GM18526 (cell line): ENCODE data around the gene PNPLA3.

ENCODE experiments used
- POLR2A ChIP-seq: IDR thresholded peaks from 3 replicates; pipeline ENCODE4 v1.6.1; 2011; ENCODE audit not compliant: insufficient read length; ENCODE audit errors: extremely low read depth

The PNPLA3 gene

GRCh38 chr22:43885319-43885671 lies 38.3 kb upstream of the PNPLA3 start:
- TF ChIP-seq POLR2A = no peak

DNA sequence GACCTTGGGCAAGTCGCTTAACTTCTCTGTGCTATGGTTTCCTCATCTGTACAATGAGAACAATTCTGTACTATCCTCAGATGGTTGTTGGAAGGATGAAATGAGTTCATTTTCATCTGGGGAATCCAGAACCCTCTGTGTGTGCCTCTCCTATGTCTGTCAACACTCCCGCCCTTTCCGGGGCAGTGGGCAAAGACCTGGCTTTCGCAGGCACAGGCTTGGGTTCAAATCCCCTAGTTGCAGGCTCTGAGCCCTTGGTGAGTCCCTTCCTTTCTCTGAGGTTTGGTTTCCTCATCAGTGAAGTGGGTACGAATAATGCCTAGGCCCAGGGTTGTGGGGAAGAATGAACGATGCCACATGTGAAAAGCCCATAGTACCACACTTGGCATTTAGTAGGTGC lies 37.8 kb upstream of the PNPLA3 start:
- no peak for TF ChIP-seq POLR2A

DNA sequence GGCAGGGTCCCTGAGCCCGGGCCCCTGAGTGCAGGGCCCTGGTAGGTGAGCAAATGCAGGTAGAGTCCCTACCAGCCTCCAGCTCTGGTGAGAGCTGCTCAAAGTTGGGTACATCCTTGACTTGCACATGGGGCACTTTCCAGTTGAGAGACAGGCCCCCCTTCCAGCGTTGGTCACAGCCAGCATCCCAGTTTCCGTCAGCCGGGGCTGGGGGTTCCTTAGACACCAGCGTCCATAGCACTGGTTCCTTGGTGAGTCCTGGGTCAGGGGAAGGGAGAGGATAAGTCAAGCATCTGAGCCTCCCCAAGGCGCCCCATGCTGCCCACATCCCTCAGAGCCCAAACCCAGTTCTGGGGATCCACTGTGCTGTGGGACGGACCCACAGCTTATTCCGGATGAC lies 37.4 kb upstream of the PNPLA3 start:
- TF ChIP-seq POLR2A = no peak

- TF ChIP-seq POLR2A = no peak
These were observed 36.2 kb upstream of the PNPLA3 start for GRCh38 chr22:43887391-43887790.

DNA sequence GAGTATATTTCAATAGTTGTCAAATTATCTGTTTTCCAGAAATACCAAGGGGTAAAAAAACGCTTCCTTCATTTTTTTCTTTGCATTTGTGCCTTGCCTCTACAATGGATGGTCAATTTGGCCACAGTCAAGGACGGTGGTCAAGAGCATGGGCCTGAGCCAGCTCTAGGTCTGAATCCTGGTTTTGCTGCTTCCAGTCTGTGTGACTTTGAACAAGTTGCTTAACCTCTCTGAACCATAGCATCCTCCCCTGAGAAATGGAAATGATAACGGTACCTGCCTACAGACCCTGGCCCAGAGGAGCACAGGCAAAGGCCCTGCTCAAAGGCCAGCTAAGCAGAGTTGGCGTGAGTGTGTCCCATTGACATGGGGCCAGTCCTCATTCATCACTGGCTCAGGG lies 34.9 kb upstream of the PNPLA3 start:
- no peak for TF ChIP-seq POLR2A

GRCh38 chr22:43889201-43889859 lies 34.3 kb upstream of the PNPLA3 start:
- TF ChIP-seq POLR2A = no peak

GRCh38 chr22:43889860-43890253 lies 33.7 kb upstream of the PNPLA3 start:
- TF ChIP-seq POLR2A = no peak

DNA sequence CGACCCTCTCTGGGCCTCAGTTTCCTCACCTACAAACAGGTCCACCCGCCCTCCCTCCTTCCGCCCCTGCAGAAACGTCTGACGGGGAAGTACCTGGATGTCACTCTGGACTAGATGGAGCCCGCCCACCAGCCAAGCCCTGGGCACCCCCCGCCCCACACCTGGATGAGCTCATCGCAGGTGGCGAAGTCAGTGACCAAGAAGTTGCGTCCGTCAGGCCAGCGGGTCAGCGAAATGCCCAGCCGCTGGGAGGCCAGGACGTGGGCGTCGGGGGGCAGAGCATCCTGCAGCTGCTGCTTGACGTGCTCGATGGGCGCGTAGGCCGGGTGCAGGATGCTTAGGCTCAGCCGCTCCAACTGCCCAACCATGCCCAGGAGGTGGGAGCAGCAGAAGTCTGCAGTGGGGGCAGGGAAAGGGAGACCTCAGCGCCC lies 32.7 kb upstream of the PNPLA3 start:
- no peak for TF ChIP-seq POLR2A

DNA sequence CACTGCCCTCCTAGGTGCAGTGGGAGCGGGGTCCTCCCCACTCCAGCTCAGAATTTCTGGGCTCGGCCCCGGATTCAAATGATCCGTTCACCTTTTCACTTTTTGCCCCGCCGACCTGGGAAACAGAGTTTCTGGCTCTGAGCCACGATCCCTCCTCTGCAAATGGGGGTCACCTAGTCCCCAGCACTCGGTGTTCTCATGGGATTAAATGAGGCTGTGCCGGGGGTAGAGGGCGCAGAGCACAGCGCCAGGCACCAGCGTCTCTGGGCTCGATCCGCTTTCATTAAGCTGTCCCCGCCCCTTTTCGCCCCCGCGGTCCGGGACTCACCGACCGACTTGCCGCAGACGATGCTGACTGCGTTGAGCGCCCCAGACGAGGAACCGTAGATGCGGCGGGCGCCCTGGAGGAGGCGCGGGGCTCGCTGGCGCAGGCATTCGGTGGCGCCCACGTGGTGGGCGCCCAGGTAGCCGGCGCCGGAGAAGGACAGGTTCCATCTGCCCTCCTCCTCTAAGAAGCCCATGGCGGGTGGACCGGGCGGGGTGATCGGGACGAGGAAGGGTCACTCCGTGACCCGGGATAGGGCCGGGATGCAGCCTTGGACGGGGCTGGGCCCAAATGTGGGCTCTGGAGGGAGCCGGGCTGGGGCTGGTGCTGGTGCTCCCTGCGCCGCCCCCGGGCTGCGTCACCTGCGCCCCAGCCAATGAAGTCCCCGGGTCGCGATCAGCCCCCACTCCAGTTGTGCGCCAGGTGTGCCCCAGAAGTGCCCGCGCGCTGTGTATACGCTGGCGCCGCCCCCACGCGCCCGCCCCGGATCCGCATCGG lies 32.0 kb upstream of the PNPLA3 start, which contains the start of gene PNPLA5:
Gene PNPLA5 (minus strand): TSS at position 654 of the 823 bp plus-strand sequence. CDS start 133 bp downstream, at position 521.
- no peak for TF ChIP-seq POLR2A

- no peak for TF ChIP-seq POLR2A
These were observed 31.3 kb upstream of the PNPLA3 start for GRCh38 chr22:43892183-43892894.

- TF ChIP-seq POLR2A = no peak
These were observed 30.3 kb upstream of the PNPLA3 start for GRCh38 chr22:43893266-43893665.

GRCh38 chr22:43894122-43894521 lies 29.5 kb upstream of the PNPLA3 start:
- TF ChIP-seq POLR2A = no peak

GRCh38 chr22:43895986-43896645 lies 27.5 kb upstream of the PNPLA3 start:
- TF ChIP-seq POLR2A = no peak

DNA sequence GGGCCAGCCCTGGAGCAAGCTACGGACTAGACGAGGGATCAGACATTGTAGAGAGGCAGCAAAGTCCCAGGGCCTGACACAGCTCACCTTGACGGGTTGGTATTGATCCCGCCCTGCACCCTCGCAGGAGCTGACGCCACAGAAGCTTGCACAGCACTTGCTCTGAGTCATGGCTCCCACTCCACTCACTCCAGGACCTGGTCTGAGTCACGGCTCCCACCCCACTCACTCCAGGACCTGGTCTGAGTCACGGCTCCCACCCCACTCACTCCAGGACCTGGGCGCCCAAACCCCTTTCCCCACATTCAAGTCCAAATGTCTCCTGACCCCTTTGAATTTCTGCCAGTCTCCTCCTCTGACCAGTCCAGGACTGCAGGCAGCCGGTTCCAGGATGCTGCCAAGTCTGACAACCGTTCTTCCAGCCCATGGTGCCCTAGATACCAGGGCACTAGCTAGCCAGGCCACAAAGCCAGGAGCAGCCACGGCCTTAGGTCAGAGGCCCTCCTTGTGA lies 25.8 kb upstream of the PNPLA3 start:
- TF ChIP-seq POLR2A = no peak

DNA sequence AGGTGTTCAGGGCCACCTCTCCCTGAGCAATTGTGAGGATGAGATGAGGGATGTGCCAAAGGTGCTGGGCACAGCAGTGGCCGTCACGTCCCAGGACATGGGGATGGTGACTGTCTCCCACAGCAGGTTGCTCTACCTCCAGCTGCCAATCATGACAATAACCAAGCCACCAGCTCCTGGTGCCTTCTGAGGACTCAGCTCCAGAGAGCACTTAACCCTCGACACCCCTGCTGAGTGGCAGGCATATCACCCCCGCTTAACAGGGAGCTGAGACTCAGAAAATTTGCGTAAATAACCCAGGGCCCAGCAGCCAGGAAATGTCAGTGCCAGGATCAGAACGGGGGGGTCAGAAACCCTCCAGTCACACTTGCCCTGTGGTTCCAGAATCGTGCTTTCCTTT lies 23.4 kb upstream of the PNPLA3 start:
- no peak for TF ChIP-seq POLR2A

- no peak for TF ChIP-seq POLR2A
These were observed 21.5 kb upstream of the PNPLA3 start for GRCh38 chr22:43901976-43902643.
